Skeletal muscle tissue (tissue), 4 donors: ENCODE data around the gene KRT35. TPM values are rescaled to one million over a fixed set of nuclear protein-coding genes. Genes with fewer than 3 reads are reported as not detected.

ENCODE experiments used
- H3K27ac ChIP-seq: one replicate; pipeline ENCODE4 v1.7.0; 2013; ENCODE audit warnings: mild to moderate bottlenecking, low read depth, low read length, inconsistent platforms
- H3K27me3 ChIP-seq, 3 donors: one replicate each; pipeline ENCODE4 v1.7.0; 2013; ENCODE audit warnings: low read length in 3 of 3; ENCODE audit not compliant: control insufficient read depth in 3 of 3, insufficient read depth in 3 of 3
- H3K36me3 ChIP-seq, 3 donors: one replicate each; pipeline ENCODE4 v1.7.0; 2013; ENCODE audit warnings: low read length in 3 of 3; ENCODE audit not compliant: control insufficient read depth in 3 of 3, insufficient read depth in 3 of 3
- H3K4me1 ChIP-seq, 3 donors: one replicate each; pipeline ENCODE4 v1.7.0; 2013; ENCODE audit warnings: low read length in 3 of 3, mild to moderate bottlenecking in 3 of 3; ENCODE audit not compliant: control insufficient read depth in 3 of 3, insufficient read depth in 3 of 3
- H3K4me3 ChIP-seq, 3 donors: one replicate each; pipeline ENCODE4 v1.7.0; 2013; ENCODE audit warnings: low read length in 3 of 3
- H3K9ac ChIP-seq, 3 donors: one replicate each; pipeline ENCODE4 v1.7.0; 2013; ENCODE audit warnings: low read length in 3 of 3, mild to moderate bottlenecking in 3 of 3, moderate library complexity in 2 of 3, low read depth in 1 of 3
- H3K9me3 ChIP-seq, 3 donors: one replicate each; pipeline ENCODE4 v1.7.0; 2013; ENCODE audit warnings: low read length in 3 of 3; ENCODE audit not compliant: control insufficient read depth in 3 of 3
- total RNA-seq: library from RNA; depleted of rRNA; stranded (reverse); fragments of >200 nt; gene quantifications from one replicate; pipeline ENCODE4 v1.2.3, GENCODE V29; 2014
- donor health status: Osteomylitis.

Gene KRT35
- total RNA-seq, 1 donor from 2014 or later, result not detected

GRCh38 chr17:41511716-41512115 lies 30.8 kb upstream of the KRT35 start:
- Histone ChIP-seq H3K9me3 (no peaks in the 10 kb centered on the region), H3K4me3 (no peak overlapping the region), H3K27me3 (peaks cover 0 to 17% (median 13%) of the 10 kb centered on the region in 3 donors), H3K4me1 (no peaks in the 10 kb centered on the region), H3K36me3 (no peaks in the 10 kb centered on the region), H3K9ac (no peak overlapping the region), H3K27ac (no peak overlapping the region)

GRCh38 chr17:41511116-41511515 lies 30.2 kb upstream of the KRT35 start:
- Histone ChIP-seq H3K4me1 (no peaks in the 10 kb centered on the region), H3K9ac (no peak overlapping the region), H3K9me3 (no peaks in the 10 kb centered on the region), H3K36me3 (no peaks in the 10 kb centered on the region), H3K4me3 (no peak overlapping the region), H3K27me3 (peaks cover 0 to 12% (median 7%) of the 10 kb centered on the region in 3 donors), H3K27ac (no peak overlapping the region)

- H3K4me3 ChIP-seq, result no peak overlapping the region
- H3K27ac ChIP-seq, result no peak overlapping the region
- H3K36me3 ChIP-seq, result no peaks in the 10 kb centered on the region
- H3K4me1 ChIP-seq, result no peaks in the 10 kb centered on the region
- no peaks in the 10 kb centered on the region for H3K9me3 ChIP-seq
- peaks cover 0 to 8% (median 6%) of the 10 kb centered on the region in 3 donors for H3K27me3 ChIP-seq
- no peak overlapping the region for H3K9ac ChIP-seq
Observed at GRCh38 chr17:41510251-41511065, 29.5 kb upstream of the KRT35 start.

GRCh38 chr17:41507315-41507880 lies 26.4 kb upstream of the KRT35 start:
- Histone ChIP-seq H3K9me3 (no peaks in the 10 kb centered on the region), H3K27ac (no peak overlapping the region), H3K4me3 (no peak overlapping the region), H3K36me3 (no peaks in the 10 kb centered on the region), H3K4me1 (no peaks in the 10 kb centered on the region), H3K9ac (no peak overlapping the region), H3K27me3 (peaks cover 0 to 10% (median 9%) of the 10 kb centered on the region in 3 donors)

GRCh38 chr17:41505809-41506767 lies 25.1 kb upstream of the KRT35 start:
- H3K4me3 ChIP-seq, result no peak overlapping the region
- H3K9ac ChIP-seq, result no peak overlapping the region
- no peak overlapping the region for H3K27ac ChIP-seq
- H3K27me3 ChIP-seq, result peaks cover 0 to 12% (median 10%) of the 10 kb centered on the region in 3 donors
- no peaks in the 10 kb centered on the region for H3K36me3 ChIP-seq
- H3K9me3 ChIP-seq, result no peaks in the 10 kb centered on the region
- no peaks in the 10 kb centered on the region for H3K4me1 ChIP-seq

GRCh38 chr17:41505007-41505808 lies 24.3 kb upstream of the KRT35 start, which contains the start of gene KRT13:
Gene KRT13, minus strand, starts transcription at chr17:41505612. Its CDS starts 62 bp downstream, at chr17:41505550.
- H3K4me3 ChIP-seq, result no peak within 1 kb of the TSS
- H3K9ac ChIP-seq, result no peak within 1 kb of the TSS
- no peaks in the 10 kb centered on the region for H3K9me3 ChIP-seq
- peaks cover 0 to 12% (median 7%) of the 10 kb centered on the region in 3 donors for H3K27me3 ChIP-seq
- no peak within 1 kb of the TSS for H3K27ac ChIP-seq
- H3K4me1 ChIP-seq, result no peaks in the 10 kb centered on the region
- H3K36me3 ChIP-seq, result no peaks in the 10 kb centered on the region

GRCh38 chr17:41504246-41504977 lies 23.5 kb upstream of the KRT35 start:
- Histone ChIP-seq H3K4me3 (no peak overlapping the region), H3K36me3 (no peaks in the 10 kb centered on the region), H3K9ac (no peak overlapping the region), H3K4me1 (no peaks in the 10 kb centered on the region), H3K27ac (no peak overlapping the region), H3K27me3 (peaks cover 0 to 15% (median 12%) of the 10 kb centered on the region in 3 donors), H3K9me3 (no peaks in the 10 kb centered on the region)

- no peaks in the 10 kb centered on the region for H3K36me3 ChIP-seq
- no peak overlapping the region for H3K4me3 ChIP-seq
- peaks cover 0 to 23% (median 12%) of the 10 kb centered on the region in 3 donors for H3K27me3 ChIP-seq
Observed at GRCh38 chr17:41503202-41503601, 22.3 kb upstream of the KRT35 start.

More at GRCh38 chr17:41503202-41503601, 22.3 kb upstream of the KRT35 start:
- H3K9me3 ChIP-seq, result no peaks in the 10 kb centered on the region
- H3K4me1 ChIP-seq, result no peaks in the 10 kb centered on the region
- H3K9ac ChIP-seq, result no peak overlapping the region
- no peak overlapping the region for H3K27ac ChIP-seq
